ENCODE measurements around the gene MAFF. TPM values are rescaled to one million over a fixed set of nuclear protein-coding genes. Genes with fewer than 3 reads are reported as not detected.

Gene MAFF
- total and polyA plus RNA-seq, 2 donors (not counting 1 experiment from before 2014, with no cell fraction given), result 8.8 to 26.3 TPM

DNA sequence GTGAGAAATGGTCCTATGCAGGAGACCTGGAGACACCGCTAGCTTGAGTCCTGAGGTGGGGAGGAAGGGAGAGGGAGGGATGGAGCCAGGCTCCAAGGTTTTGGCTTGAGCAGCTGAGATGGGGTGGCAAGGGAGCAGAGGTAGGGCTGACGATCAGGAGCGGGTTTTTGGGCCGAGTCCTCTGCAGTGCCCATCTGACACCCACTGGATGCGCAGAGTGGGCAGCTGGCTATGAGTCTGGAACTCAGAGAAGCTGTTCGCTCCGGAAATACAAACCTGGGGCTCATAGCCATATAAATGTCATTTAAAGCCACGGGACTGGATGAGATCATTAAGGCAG lies 453 bp upstream of the MAFF start:
- TF ChIP-seq, protein P1, sequence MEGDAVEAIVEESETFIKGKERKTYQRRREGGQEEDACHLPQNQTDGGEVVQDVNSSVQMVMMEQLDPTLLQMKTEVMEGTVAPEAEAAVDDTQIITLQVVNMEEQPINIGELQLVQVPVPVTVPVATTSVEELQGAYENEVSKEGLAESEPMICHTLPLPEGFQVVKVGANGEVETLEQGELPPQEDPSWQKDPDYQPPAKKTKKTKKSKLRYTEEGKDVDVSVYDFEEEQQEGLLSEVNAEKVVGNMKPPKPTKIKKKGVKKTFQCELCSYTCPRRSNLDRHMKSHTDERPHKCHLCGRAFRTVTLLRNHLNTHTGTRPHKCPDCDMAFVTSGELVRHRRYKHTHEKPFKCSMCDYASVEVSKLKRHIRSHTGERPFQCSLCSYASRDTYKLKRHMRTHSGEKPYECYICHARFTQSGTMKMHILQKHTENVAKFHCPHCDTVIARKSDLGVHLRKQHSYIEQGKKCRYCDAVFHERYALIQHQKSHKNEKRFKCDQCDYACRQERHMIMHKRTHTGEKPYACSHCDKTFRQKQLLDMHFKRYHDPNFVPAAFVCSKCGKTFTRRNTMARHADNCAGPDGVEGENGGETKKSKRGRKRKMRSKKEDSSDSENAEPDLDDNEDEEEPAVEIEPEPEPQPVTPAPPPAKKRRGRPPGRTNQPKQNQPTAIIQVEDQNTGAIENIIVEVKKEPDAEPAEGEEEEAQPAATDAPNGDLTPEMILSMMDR (conservative IDR thresholded peaks at IDR 0.05 in 1 of 2, IDR thresholded peaks at IDR 0.05 in 1 of 2; ENCODE audit: low read depth in 1 of 2, low read length in 2 of 2), result no peak
- no peak for TF ChIP-seq EZH2 (IDR thresholded peaks at IDR 0.05; ENCODE audit: low read length, missing control alignments)
- no peak for DNase-seq (ENCODE audit: low read depth in 2 of 2)
- Histone ChIP-seq H2AFZ (ENCODE audit: low read length) (peak overlapping the region; percentile 93), H3K27ac (ENCODE audit: insufficient read depth, low read length) (peak overlapping the region; percentile 66), H3K4me2 (ENCODE audit: extremely low read depth, insufficient read depth, low read length) (peak overlapping the region; percentile 95), H3K9ac (ENCODE audit: insufficient read depth, low read length) (peak overlapping the region; percentile 46), H3K4me3 (replicated peaks in 1 of 4; ENCODE audit: control extremely low read depth in 1 of 4, insufficient read depth in 1 of 4, low read depth in 3 of 4, low read length in 4 of 4) (peak overlapping the region; percentile 36 to 67 (median 53)), H3K79me2 (ENCODE audit: control insufficient read depth, insufficient read depth, low read length) (peaks cover 39% of the 10 kb centered on the region), H4K20me1 (ENCODE audit: control insufficient read depth, extremely low read depth, insufficient read depth, low read length) (no peaks in the 10 kb centered on the region), H3K27me3 (ENCODE audit: control insufficient read depth, insufficient read depth, low read length) (no peaks in the 10 kb centered on the region), H3K4me1 (ENCODE audit: control insufficient read depth, extremely low read depth, insufficient read depth, low read length) (peaks cover 23% of the 10 kb centered on the region), H3K36me3 (ENCODE audit: control insufficient read depth, insufficient read depth, low read length) (no peaks in the 10 kb centered on the region), H3K9me3 (ENCODE audit: control insufficient read depth, insufficient read depth, low read depth, low read length) (no peaks in the 10 kb centered on the region)

DNA sequence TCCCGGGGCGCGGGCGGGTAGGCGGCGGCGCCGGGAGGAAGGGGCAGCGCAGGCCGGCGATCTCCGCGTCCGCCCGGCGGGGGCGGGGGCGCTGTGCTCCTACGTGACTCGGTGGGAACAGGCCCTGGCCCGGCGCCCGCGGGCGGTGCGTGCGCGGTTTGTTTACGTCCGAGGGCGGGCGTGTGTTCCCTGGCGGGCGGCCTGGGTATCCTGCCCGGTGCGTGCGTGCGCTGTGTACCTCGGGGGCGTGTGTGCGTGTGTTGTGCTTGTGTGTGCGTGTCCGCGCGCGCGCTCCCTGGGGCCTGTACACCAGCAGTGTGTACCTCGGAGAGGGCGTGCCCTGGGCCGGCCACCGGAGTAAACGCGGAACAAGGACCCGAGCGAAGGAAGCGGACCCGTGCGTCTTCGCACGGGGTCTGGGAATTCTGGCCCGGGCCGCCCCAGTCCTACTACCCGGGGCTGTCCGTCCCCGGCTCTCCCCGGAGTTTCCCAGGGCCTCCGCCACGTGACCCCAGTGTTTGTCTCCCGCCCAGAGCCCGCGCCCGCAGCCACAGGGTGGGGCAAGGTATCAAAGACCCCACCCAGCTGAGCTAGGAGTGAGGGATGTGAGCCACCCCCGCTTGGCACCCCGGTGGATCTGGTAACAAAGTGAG lies 769 bp downstream of the MAFF start:
- peak overlapping the region; percentile 70 to 87 (median 80) for H3K4me3 ChIP-seq (replicated peaks in 1 of 4; ENCODE audit: control extremely low read depth in 1 of 4, insufficient read depth in 1 of 4, low read depth in 3 of 4, low read length in 4 of 4)
- peaks cover 23% of the 10 kb centered on the region for H3K4me1 ChIP-seq (ENCODE audit: control insufficient read depth, extremely low read depth, insufficient read depth, low read length)
- no peaks in the 10 kb centered on the region for H3K27me3 ChIP-seq (ENCODE audit: control insufficient read depth, insufficient read depth, low read length)
- peak overlapping the region; percentile 100 for H3K27ac ChIP-seq (ENCODE audit: insufficient read depth, low read length)
- DNase-seq (ENCODE audit: low read depth in 2 of 2), result peak; percentile 84 to 94
- H3K36me3 ChIP-seq (ENCODE audit: control insufficient read depth, insufficient read depth, low read length), result no peaks in the 10 kb centered on the region
- peak overlapping the region; percentile 99 for H3K9ac ChIP-seq (ENCODE audit: insufficient read depth, low read length)
- H3K9me3 ChIP-seq (ENCODE audit: control insufficient read depth, insufficient read depth, low read depth, low read length), result no peaks in the 10 kb centered on the region
- H2AFZ ChIP-seq (ENCODE audit: low read length), result no peak overlapping the region
- H3K79me2 ChIP-seq (ENCODE audit: control insufficient read depth, insufficient read depth, low read length), result peaks cover 46% of the 10 kb centered on the region
- no peaks in the 10 kb centered on the region for H4K20me1 ChIP-seq (ENCODE audit: control insufficient read depth, extremely low read depth, insufficient read depth, low read length)
- TF ChIP-seq EZH2 (IDR thresholded peaks at IDR 0.05; ENCODE audit: low read length, missing control alignments), result no peak
- TF ChIP-seq, protein P1 (conservative IDR thresholded peaks at IDR 0.05 in 1 of 2, IDR thresholded peaks at IDR 0.05 in 1 of 2; ENCODE audit: low read depth in 1 of 2, low read length in 2 of 2), result no peak
- H3K4me2 ChIP-seq (ENCODE audit: extremely low read depth, insufficient read depth, low read length), result peak overlapping the region; percentile 69

DNA sequence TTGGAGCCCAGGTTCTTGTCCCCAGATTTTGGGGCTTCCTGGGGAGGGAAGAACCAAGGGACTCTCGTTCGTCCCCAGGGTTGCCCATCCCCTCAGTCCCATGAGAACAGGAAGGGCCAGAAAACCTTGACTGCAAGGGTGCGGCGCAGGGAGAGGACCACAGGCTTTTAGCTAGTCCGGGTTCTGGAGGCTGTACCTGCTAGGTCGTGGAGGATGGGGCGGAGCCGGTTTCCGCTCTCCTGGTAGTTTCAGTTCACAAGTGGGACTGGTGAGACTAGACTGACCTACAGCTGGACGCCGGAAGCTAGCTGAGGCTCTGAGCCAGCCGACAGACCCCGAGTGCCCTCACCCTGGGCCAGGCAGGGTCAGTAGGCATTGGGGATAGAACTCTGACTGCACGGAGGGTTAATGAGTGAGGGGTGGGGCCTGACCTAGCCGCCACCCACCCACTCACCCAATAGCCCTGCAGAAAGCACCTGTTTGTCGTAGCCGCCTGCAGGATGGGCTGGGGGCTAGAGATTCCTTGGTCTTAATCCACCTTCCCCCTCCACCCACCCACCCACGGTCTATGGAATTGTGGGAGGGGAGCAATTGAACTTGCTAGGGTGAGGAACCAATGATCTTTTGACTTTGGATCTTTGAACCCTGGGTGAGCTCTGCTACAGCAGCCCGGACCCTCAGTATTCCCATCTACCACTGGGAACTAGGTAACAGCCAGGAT lies 1.5 kb downstream of the MAFF start:
- H2AFZ ChIP-seq (ENCODE audit: low read length), result no peak overlapping the region
- DNase-seq (ENCODE audit: low read depth in 2 of 2), result peak; percentile 33 to 44
- H3K79me2 ChIP-seq (ENCODE audit: control insufficient read depth, insufficient read depth, low read length), result peaks cover 53% of the 10 kb centered on the region

More for the DNA sequence above, 1.5 kb downstream of the MAFF start:
- H3K36me3 ChIP-seq (ENCODE audit: control insufficient read depth, insufficient read depth, low read length), result peaks cover 2% of the 10 kb centered on the region
- no peaks in the 10 kb centered on the region for H4K20me1 ChIP-seq (ENCODE audit: control insufficient read depth, extremely low read depth, insufficient read depth, low read length)
- TF ChIP-seq, protein P1 (conservative IDR thresholded peaks at IDR 0.05 in 1 of 2, IDR thresholded peaks at IDR 0.05 in 1 of 2; ENCODE audit: low read depth in 1 of 2, low read length in 2 of 2), result no peak
- TF ChIP-seq EZH2 (IDR thresholded peaks at IDR 0.05; ENCODE audit: low read length, missing control alignments), result no peak
- H3K4me1 ChIP-seq (ENCODE audit: control insufficient read depth, extremely low read depth, insufficient read depth, low read length), result peaks cover 23% of the 10 kb centered on the region
- H3K27me3 ChIP-seq (ENCODE audit: control insufficient read depth, insufficient read depth, low read length), result no peaks in the 10 kb centered on the region
- peak overlapping the region; percentile 99 for H3K9ac ChIP-seq (ENCODE audit: insufficient read depth, low read length)
- peak overlapping the region; percentile 100 for H3K27ac ChIP-seq (ENCODE audit: insufficient read depth, low read length)
- H3K9me3 ChIP-seq (ENCODE audit: control insufficient read depth, insufficient read depth, low read depth, low read length), result no peaks in the 10 kb centered on the region
- H3K4me3 ChIP-seq (replicated peaks in 1 of 4; ENCODE audit: control extremely low read depth in 1 of 4, insufficient read depth in 1 of 4, low read depth in 3 of 4, low read length in 4 of 4), result peak overlapping the region; percentile 70 to 87 (median 80)
- H3K4me2 ChIP-seq (ENCODE audit: extremely low read depth, insufficient read depth, low read length), result peak overlapping the region; percentile 69

All from fibroblast of lung (primary cell).